ENCODE measurements around the gene HIPK2. TPM values are rescaled to one million over a fixed set of nuclear protein-coding genes. Genes with fewer than 3 reads are reported as not detected.

The HIPK2 gene
- total RNA-seq, 1 donor, result 7.3 TPM

GRCh38 chr7:139749545-139749944 is 28.3 kb downstream of the HIPK2 start:
- TF ChIP-seq CTCF (IDR thresholded peaks at IDR 0.05; ENCODE audit: insufficient read depth, low read depth, low read length), result no peak
- no peak for DNase-seq (ENCODE audit: low read depth)

GRCh38 chr7:139748941-139749340 is 28.9 kb downstream of the HIPK2 start:
- no peak for TF ChIP-seq CTCF (IDR thresholded peaks at IDR 0.05; ENCODE audit: insufficient read depth, low read depth, low read length)
- DNase-seq (ENCODE audit: low read depth), result no peak
- no peak overlapping the region for H3K4me3 ChIP-seq (ENCODE audit: low read depth, low read length)

More at GRCh38 chr7:139749545-139749944, 28.3 kb downstream of the HIPK2 start:
- no peak overlapping the region for H3K4me3 ChIP-seq (ENCODE audit: low read depth, low read length)

GRCh38 chr7:139748373-139748765 is 29.4 kb downstream of the HIPK2 start:
- DNase-seq (ENCODE audit: low read depth), result no peak
- TF ChIP-seq CTCF (IDR thresholded peaks at IDR 0.05; ENCODE audit: insufficient read depth, low read depth, low read length), result no peak
- no peak overlapping the region for H3K4me3 ChIP-seq (ENCODE audit: low read depth, low read length)

GRCh38 chr7:139747662-139748372 is 30.0 kb downstream of the HIPK2 start:
- no peak overlapping the region for H3K4me3 ChIP-seq (ENCODE audit: low read depth, low read length)
- no peak for TF ChIP-seq CTCF (IDR thresholded peaks at IDR 0.05; ENCODE audit: insufficient read depth, low read depth, low read length)
- no peak for DNase-seq (ENCODE audit: low read depth)

- TF ChIP-seq CTCF (IDR thresholded peaks at IDR 0.05; ENCODE audit: insufficient read depth, low read depth, low read length), result no peak
- DNase-seq (ENCODE audit: low read depth), result no peak
- H3K4me3 ChIP-seq (ENCODE audit: low read depth, low read length), result no peak overlapping the region
Observed at GRCh38 chr7:139746652-139747051, 31.1 kb downstream of the HIPK2 start.

- no peak for TF ChIP-seq CTCF (IDR thresholded peaks at IDR 0.05; ENCODE audit: insufficient read depth, low read depth, low read length)
- peak; percentile 69 for DNase-seq (ENCODE audit: low read depth)
- no peak overlapping the region for H3K4me3 ChIP-seq (ENCODE audit: low read depth, low read length)
Observed at GRCh38 chr7:139745678-139746143, 32.1 kb downstream of the HIPK2 start.

All from fibroblast of villous mesenchyme (primary cell).